ENCODE measurements around the gene ANGPTL1. TPM values are rescaled to one million over a fixed set of nuclear protein-coding genes. Genes with fewer than 3 reads are reported as not detected.

Gene ANGPTL1
- total and polyA plus RNA-seq, 2 donors (not counting 1 experiment from before 2014, with no cell fraction given): 1.5 to 4.1 TPM

DNA sequence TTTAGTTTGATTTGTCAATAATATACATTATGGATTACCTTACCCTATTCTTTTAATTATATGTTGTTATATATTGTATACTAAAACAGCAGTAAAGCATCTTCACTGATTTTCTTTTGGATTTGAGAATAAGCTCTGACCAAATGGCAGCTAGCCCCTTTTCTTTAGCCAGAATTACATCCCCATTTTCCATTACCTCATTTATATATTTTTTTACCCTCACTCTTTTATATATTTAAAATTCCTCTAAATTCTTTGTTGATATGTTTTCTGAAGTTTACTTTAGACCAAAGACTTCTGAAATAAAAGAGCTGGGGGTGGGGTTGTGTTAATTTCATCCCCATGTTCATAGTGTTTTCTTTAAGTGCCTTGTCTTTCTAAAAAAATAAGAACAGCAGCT is 24.6 kb downstream of the ANGPTL1 start:
- H3K4me1 ChIP-seq (ENCODE audit: control insufficient read depth, extremely low read depth, insufficient read depth, low read length): peaks cover 2% of the 10 kb centered on the region
- no peak overlapping the region for H3K27ac ChIP-seq (ENCODE audit: insufficient read depth, low read length)
- H3K36me3 ChIP-seq (ENCODE audit: control insufficient read depth, insufficient read depth, low read length): no peaks in the 10 kb centered on the region
- no peak overlapping the region for H3K9ac ChIP-seq (ENCODE audit: insufficient read depth, low read length)
- no peaks in the 10 kb centered on the region for H4K20me1 ChIP-seq (ENCODE audit: control insufficient read depth, extremely low read depth, insufficient read depth, low read length)
- no peak overlapping the region for H2AFZ ChIP-seq (ENCODE audit: low read length)
- H3K9me3 ChIP-seq (ENCODE audit: control insufficient read depth, insufficient read depth, low read depth, low read length): no peaks in the 10 kb centered on the region
- H3K4me2 ChIP-seq (ENCODE audit: extremely low read depth, insufficient read depth, low read length): no peak overlapping the region
- no peak for DNase-seq (ENCODE audit: low read depth in 2 of 2)
- TF ChIP-seq, protein P1, sequence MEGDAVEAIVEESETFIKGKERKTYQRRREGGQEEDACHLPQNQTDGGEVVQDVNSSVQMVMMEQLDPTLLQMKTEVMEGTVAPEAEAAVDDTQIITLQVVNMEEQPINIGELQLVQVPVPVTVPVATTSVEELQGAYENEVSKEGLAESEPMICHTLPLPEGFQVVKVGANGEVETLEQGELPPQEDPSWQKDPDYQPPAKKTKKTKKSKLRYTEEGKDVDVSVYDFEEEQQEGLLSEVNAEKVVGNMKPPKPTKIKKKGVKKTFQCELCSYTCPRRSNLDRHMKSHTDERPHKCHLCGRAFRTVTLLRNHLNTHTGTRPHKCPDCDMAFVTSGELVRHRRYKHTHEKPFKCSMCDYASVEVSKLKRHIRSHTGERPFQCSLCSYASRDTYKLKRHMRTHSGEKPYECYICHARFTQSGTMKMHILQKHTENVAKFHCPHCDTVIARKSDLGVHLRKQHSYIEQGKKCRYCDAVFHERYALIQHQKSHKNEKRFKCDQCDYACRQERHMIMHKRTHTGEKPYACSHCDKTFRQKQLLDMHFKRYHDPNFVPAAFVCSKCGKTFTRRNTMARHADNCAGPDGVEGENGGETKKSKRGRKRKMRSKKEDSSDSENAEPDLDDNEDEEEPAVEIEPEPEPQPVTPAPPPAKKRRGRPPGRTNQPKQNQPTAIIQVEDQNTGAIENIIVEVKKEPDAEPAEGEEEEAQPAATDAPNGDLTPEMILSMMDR (conservative IDR thresholded peaks at IDR 0.05 in 1 of 2, IDR thresholded peaks at IDR 0.05 in 1 of 2; ENCODE audit: low read depth in 1 of 2, low read length in 2 of 2): no peak
- TF ChIP-seq EZH2 (IDR thresholded peaks at IDR 0.05; ENCODE audit: low read length, missing control alignments): no peak
- no peak overlapping the region for H3K4me3 ChIP-seq (replicated peaks in 1 of 4; ENCODE audit: control extremely low read depth in 1 of 4, insufficient read depth in 1 of 4, low read depth in 3 of 4, low read length in 4 of 4)
- H3K27me3 ChIP-seq (ENCODE audit: control insufficient read depth, insufficient read depth, low read length): no peaks in the 10 kb centered on the region
- H3K79me2 ChIP-seq (ENCODE audit: control insufficient read depth, insufficient read depth, low read length): no peaks in the 10 kb centered on the region

DNA sequence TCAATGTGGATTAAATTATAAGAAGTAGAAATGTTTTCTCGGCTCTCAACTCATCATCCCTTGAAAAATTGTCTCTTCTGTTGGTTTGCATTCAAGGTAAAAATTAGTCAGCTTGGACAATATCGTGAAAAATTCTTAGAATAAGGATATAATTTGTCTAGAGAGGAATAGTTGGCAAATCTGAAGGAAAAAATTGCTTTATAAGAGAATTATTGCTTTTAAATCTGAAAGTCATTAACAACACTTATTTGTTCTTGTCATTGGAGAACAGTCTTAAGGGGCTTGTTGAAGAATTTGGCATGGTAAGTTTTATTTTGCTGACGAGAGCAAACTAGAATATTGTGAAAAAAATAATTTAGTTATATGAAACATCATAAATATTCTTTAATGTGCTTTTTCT is 26.4 kb downstream of the ANGPTL1 start:
- no peaks in the 10 kb centered on the region for H3K27me3 ChIP-seq (ENCODE audit: control insufficient read depth, insufficient read depth, low read length)
- H3K4me1 ChIP-seq (ENCODE audit: control insufficient read depth, extremely low read depth, insufficient read depth, low read length): peaks cover 2% of the 10 kb centered on the region
- H4K20me1 ChIP-seq (ENCODE audit: control insufficient read depth, extremely low read depth, insufficient read depth, low read length): no peaks in the 10 kb centered on the region
- no peak overlapping the region for H3K4me2 ChIP-seq (ENCODE audit: extremely low read depth, insufficient read depth, low read length)
- H3K9me3 ChIP-seq (ENCODE audit: control insufficient read depth, insufficient read depth, low read depth, low read length): no peaks in the 10 kb centered on the region
- H3K4me3 ChIP-seq (replicated peaks in 1 of 4; ENCODE audit: control extremely low read depth in 1 of 4, insufficient read depth in 1 of 4, low read depth in 3 of 4, low read length in 4 of 4): no peak overlapping the region
- TF ChIP-seq, protein P1 (conservative IDR thresholded peaks at IDR 0.05 in 1 of 2, IDR thresholded peaks at IDR 0.05 in 1 of 2; ENCODE audit: low read depth in 1 of 2, low read length in 2 of 2): no peak
- TF ChIP-seq EZH2 (IDR thresholded peaks at IDR 0.05; ENCODE audit: low read length, missing control alignments): no peak
- no peak overlapping the region for H3K9ac ChIP-seq (ENCODE audit: insufficient read depth, low read length)
- no peaks in the 10 kb centered on the region for H3K36me3 ChIP-seq (ENCODE audit: control insufficient read depth, insufficient read depth, low read length)
- no peak for DNase-seq (ENCODE audit: low read depth in 2 of 2)
- no peak overlapping the region for H3K27ac ChIP-seq (ENCODE audit: insufficient read depth, low read length)
- H2AFZ ChIP-seq (ENCODE audit: low read length): no peak overlapping the region
- no peaks in the 10 kb centered on the region for H3K79me2 ChIP-seq (ENCODE audit: control insufficient read depth, insufficient read depth, low read length)

DNA sequence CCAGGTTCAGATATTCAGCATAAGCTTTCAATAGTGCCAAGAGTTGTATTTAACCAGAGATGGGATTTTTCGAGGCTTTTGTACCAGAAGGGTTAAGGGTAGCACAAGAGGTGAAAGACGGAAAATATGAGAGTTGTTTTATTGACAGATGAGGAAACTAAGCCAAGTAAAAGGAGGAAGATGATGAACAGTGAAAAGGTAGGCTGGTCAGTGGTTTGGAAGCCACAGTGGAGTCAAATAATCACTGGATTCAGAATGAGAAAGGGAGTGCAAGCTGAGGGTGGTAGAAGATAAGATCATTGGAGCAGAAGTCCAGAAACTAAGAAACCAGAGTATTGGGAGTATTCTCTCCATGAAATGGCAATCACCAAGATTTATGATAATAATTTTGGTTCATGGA is 45.7 kb downstream of the ANGPTL1 start:
- H3K27me3 ChIP-seq (ENCODE audit: control insufficient read depth, insufficient read depth, low read length): no peaks in the 10 kb centered on the region
- no peak overlapping the region for H3K4me2 ChIP-seq (ENCODE audit: extremely low read depth, insufficient read depth, low read length)
- no peak overlapping the region for H2AFZ ChIP-seq (ENCODE audit: low read length)
- TF ChIP-seq EZH2 (IDR thresholded peaks at IDR 0.05; ENCODE audit: low read length, missing control alignments): no peak
- TF ChIP-seq, protein P1 (conservative IDR thresholded peaks at IDR 0.05 in 1 of 2, IDR thresholded peaks at IDR 0.05 in 1 of 2; ENCODE audit: low read depth in 1 of 2, low read length in 2 of 2): no peak
- no peak overlapping the region for H3K27ac ChIP-seq (ENCODE audit: insufficient read depth, low read length)
- no peak overlapping the region for H3K4me3 ChIP-seq (replicated peaks in 1 of 4; ENCODE audit: control extremely low read depth in 1 of 4, insufficient read depth in 1 of 4, low read depth in 3 of 4, low read length in 4 of 4)
- no peaks in the 10 kb centered on the region for H3K79me2 ChIP-seq (ENCODE audit: control insufficient read depth, insufficient read depth, low read length)
- H3K4me1 ChIP-seq (ENCODE audit: control insufficient read depth, extremely low read depth, insufficient read depth, low read length): no peaks in the 10 kb centered on the region
- no peak overlapping the region for H3K9ac ChIP-seq (ENCODE audit: insufficient read depth, low read length)
- no peaks in the 10 kb centered on the region for H4K20me1 ChIP-seq (ENCODE audit: control insufficient read depth, extremely low read depth, insufficient read depth, low read length)
- DNase-seq (ENCODE audit: low read depth in 2 of 2): no peak
- no peaks in the 10 kb centered on the region for H3K9me3 ChIP-seq (ENCODE audit: control insufficient read depth, insufficient read depth, low read depth, low read length)
- no peaks in the 10 kb centered on the region for H3K36me3 ChIP-seq (ENCODE audit: control insufficient read depth, insufficient read depth, low read length)
